Naive B cell (primary cell): ENCODE results near the gene BIRC2. TPM values are rescaled to one million over a fixed set of nuclear protein-coding genes. Genes with fewer than 3 reads are reported as not detected.

Experiments
- ATAC-seq, 2 donors: fragments of 150-1000 bp; cut with Tn5 transposase; 2 replicates each; pipeline ENCODE4 v1.10.0; 2021; ENCODE audit warnings: low read depth in 2 of 2, mild to moderate bottlenecking in 2 of 2, moderate library complexity in 2 of 2
- DNase-seq: peaks from one replicate; pipeline ENCODE4 v3.0.0; 2022
- H3K27ac Mint-ChIP-seq, 6 donors: one replicate each; pipeline ENCODE4 v1.8.0; 2020 to 2022; ENCODE audit warnings: mild to moderate bottlenecking in 6 of 6, mixed read lengths in 6 of 6, moderate library complexity in 5 of 6, inconsistent platforms in 2 of 6
- H3K27me3 Mint-ChIP-seq, 3 donors: one replicate each; pipeline ENCODE4 v1.8.0; 2021 to 2022; ENCODE audit warnings: mixed read lengths in 3 of 3, mild to moderate bottlenecking in 1 of 3
- H3K36me3 Mint-ChIP-seq, 2 donors: one replicate each; pipeline ENCODE4 v1.8.0; 2020 to 2022; ENCODE audit warnings: mixed read lengths in 2 of 2, inconsistent platforms in 1 of 2, mild to moderate bottlenecking in 1 of 2
- H3K4me1 Mint-ChIP-seq, 3 donors: one replicate each; pipeline ENCODE4 v1.8.0; 2020 to 2022; ENCODE audit warnings: mixed read lengths in 3 of 3, inconsistent platforms in 1 of 3, mild to moderate bottlenecking in 1 of 3, moderate library complexity in 1 of 3
- H3K4me3 Mint-ChIP-seq, 8 donors: one replicate each; pipeline ENCODE4 v1.8.0; 2020 to 2022; ENCODE audit warnings: mild to moderate bottlenecking in 8 of 8, mixed read lengths in 8 of 8, moderate library complexity in 8 of 8, inconsistent platforms in 2 of 8
- H3K9me3 Mint-ChIP-seq, 7 donors: one replicate each; pipeline ENCODE4 v1.8.0; 2020 to 2022; ENCODE audit warnings: mixed read lengths in 7 of 7, mild to moderate bottlenecking in 5 of 7, inconsistent platforms in 2 of 7, moderate library complexity in 1 of 7
- polyA plus RNA-seq, 6 donors: library from polyadenylated mRNA; unstranded; fragments of 300-500 nt; fragmentation: Illumina TruSeq; gene quantifications; one replicate each; pipeline ENCODE4 v1.2.3, GENCODE V29; 2021; ENCODE audit warnings: low read depth in 6 of 6

BIRC2 gene
- polyA plus RNA-seq, 6 donors from 2014 or later, result 28.2 to 43.9 (median 35.6) TPM

DNA sequence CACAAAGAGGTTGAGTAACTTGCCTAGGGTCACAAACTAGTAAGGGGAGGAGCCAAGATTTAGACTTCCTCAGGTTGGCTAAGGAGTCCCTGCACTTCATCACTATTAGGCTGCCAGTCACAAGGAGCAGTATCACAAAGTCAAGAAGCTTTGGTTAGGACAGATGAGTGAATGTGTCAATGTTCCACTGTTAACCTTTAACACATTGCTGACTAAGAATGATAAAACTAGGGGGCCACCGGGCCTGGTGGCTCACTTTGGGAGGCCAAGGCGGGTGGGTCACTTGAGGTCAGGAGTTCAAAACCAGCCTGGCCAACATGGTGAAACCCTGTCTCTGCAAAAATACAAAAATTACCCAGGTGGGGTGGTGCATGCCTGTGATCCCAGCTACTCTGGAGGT, 73.5 kb downstream of the BIRC2 start:
- Mint-ChIP-seq H3K27ac (peak overlapping the region in 2 of 6 donors; percentile 81 to 87), H3K4me1 (peaks cover 57 to 76% (median 70%) of the 10 kb centered on the region in 3 donors), H3K9me3 (peaks cover 0 to 24% (median 10%) of the 10 kb centered on the region in 7 donors), H3K4me3 (no peak overlapping the region), H3K27me3 (no peaks in the 10 kb centered on the region), H3K36me3 (peaks cover 24 to 26% of the 10 kb centered on the region in 2 donors)
- ATAC-seq, result no peak
- DNase-seq, result no peak

DNA sequence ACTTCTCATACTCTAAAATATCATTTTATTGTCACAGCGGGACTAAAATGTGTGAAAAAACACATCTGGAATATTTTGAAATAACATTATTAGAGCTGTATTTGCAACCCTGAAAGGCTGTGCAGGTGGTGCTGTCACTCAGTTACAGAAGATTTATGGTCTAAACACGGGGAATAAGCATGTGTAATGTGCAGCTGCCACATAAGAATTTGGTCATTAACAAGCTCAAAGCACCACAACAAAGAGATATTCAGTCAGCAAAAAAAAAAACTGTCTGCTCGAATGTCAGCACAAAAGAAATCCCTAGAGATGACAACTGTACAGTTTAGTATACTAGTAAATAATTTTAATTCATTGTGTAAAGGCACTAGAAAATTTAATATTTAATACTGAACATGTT, 74.2 kb downstream of the BIRC2 start:
- ATAC-seq, result no peak
- peaks cover 0 to 20% (median 6%) of the 10 kb centered on the region in 7 donors for H3K9me3 Mint-ChIP-seq
- peaks cover 53 to 73% (median 70%) of the 10 kb centered on the region in 3 donors for H3K4me1 Mint-ChIP-seq
- no peaks in the 10 kb centered on the region for H3K27me3 Mint-ChIP-seq
- H3K27ac Mint-ChIP-seq, result peak overlapping the region in 2 of 6 donors; percentile 81 to 87
- H3K36me3 Mint-ChIP-seq, result peaks cover 24 to 26% of the 10 kb centered on the region in 2 donors
- no peak for DNase-seq
- H3K4me3 Mint-ChIP-seq, result no peak overlapping the region

DNA sequence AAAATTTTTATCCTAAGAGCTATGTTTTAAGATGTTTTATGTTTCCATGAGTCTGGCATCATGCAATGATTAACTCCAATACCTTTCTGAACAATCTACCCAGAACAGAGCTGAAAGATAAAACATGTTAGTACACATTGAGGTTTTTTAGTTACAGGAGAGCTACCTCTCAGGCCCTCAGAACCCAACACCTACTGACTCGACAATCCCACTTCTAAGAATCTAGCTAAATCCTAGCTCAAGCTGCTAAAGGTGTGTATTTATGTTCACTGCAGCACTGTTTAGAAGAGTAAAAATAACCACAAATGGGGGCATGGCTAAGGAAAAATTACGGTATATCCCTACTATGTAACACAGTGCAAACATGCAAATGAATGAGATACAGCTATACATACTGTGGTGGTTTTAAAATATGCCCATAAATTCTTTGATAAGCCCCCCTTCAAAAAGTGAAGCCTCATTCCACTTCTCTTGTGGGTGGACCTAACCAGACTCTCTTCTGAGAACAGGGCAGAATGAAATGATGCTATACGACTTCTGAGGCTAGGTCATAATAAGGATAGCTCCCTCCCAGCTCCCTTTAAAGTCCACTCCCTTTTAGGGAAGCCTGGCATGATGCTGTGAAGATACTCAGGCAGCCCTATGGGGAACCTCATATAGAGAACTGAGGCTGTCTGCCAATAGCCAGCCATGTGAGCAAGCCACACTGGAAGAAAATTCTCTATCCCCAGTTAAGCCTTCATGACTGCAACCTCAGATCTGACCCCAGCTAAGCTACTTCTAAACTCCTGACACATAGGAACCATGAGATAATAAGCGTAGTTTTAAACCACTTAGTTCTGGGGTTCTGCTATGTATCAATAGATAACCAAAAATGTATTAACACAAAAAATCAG, 76.1 kb downstream of the BIRC2 start:
- Mint-ChIP-seq H3K36me3 (peaks cover 17 to 22% of the 10 kb centered on the region in 2 donors), H3K4me1 (peaks cover 43 to 63% (median 58%) of the 10 kb centered on the region in 3 donors), H3K27me3 (no peaks in the 10 kb centered on the region), H3K4me3 (peak overlapping the region in 1 of 8 donors; percentile 29), H3K27ac (peak overlapping the region in 4 of 6 donors; percentile 7 to 52 (median 23)), H3K9me3 (peaks cover 0 to 8% (median 2%) of the 10 kb centered on the region in 7 donors)
- ATAC-seq (peak in 1 of 2 donors; percentile 30), DNase-seq (no peak)

DNA sequence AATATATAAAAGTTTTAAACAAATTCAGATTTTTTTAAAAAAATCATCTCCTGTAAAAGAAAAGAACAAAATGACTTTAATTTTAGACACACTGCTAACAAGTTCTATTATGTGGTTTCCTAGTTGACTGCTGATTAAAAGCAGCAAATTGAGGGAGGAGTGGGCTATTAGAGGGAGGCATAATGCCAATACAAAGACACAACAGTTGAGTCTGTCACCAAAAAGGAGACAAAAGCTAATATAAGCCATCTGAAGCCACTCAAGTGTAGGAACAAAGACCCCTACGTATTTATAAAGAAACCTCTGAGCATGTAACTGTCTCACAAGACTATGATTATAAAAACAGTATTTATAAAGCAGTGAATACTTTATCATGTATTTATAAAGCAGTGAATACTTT, 76.9 kb downstream of the BIRC2 start:
- Mint-ChIP-seq H3K27ac (peak overlapping the region in 1 of 6 donors; percentile 20), H3K4me1 (peaks cover 39 to 64% (median 58%) of the 10 kb centered on the region in 3 donors), H3K27me3 (no peaks in the 10 kb centered on the region), H3K9me3 (peaks cover 0 to 3% (median 0%) of the 10 kb centered on the region in 7 donors), H3K36me3 (peaks cover 8 to 15% of the 10 kb centered on the region in 2 donors), H3K4me3 (no peak overlapping the region)
- ATAC-seq (no peak), DNase-seq (no peak)

DNA sequence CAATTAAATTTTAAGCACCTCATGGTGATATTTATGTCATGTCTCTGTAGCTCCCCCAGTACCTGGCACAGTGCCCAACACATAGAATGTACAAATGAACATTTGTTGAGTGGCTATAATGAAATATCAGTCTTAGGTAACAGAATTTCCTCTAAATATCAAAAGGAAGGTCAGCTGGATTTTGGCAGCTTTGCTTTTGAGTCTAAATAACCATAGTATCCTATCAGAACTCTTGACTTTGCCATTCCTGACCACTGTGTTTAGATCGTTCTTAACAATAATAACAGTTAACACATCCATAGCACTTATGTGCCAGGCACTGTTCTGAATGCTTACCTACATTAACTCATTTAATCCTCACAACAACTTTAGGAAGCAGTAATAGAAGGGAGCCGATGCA, 79.0 kb downstream of the BIRC2 start:
- Mint-ChIP-seq H3K4me1 (peaks cover 52 to 68% (median 59%) of the 10 kb centered on the region in 3 donors), H3K4me3 (no peak overlapping the region), H3K27me3 (no peaks in the 10 kb centered on the region), H3K36me3 (peaks cover 4 to 15% of the 10 kb centered on the region in 2 donors), H3K9me3 (no peaks in the 10 kb centered on the region), H3K27ac (peak overlapping the region in 3 of 6 donors; percentile 51 to 70 (median 54))
- no peak for DNase-seq
- no peak for ATAC-seq

DNA sequence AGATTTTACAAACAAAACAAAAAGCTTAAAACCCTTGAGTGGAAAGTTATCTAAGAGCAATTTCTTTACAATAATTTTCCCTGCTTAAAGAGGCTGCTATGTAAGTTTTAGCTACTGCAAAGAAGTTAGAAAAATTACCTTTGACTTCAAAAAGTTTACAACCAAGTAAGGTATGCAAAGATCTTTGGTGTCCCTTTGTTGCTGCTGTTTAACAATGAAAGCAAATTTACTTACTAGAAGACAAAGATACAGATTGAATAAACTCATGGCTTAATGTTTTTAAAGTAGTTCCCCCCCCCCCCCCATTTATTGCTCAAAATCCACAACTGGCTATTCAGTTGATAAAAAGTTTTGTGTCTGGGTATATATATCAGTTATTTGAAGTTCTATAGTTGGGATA, 79.6 kb downstream of the BIRC2 start:
- no peaks in the 10 kb centered on the region for H3K9me3 Mint-ChIP-seq
- peaks cover 4 to 15% of the 10 kb centered on the region in 2 donors for H3K36me3 Mint-ChIP-seq
- ATAC-seq (no peak), DNase-seq (no peak)
- peak overlapping the region in 2 of 6 donors; percentile 70 to 89 for H3K27ac Mint-ChIP-seq
- H3K27me3 Mint-ChIP-seq, result no peaks in the 10 kb centered on the region
- H3K4me3 Mint-ChIP-seq, result no peak overlapping the region
- H3K4me1 Mint-ChIP-seq, result peaks cover 56 to 74% (median 61%) of the 10 kb centered on the region in 3 donors

DNA sequence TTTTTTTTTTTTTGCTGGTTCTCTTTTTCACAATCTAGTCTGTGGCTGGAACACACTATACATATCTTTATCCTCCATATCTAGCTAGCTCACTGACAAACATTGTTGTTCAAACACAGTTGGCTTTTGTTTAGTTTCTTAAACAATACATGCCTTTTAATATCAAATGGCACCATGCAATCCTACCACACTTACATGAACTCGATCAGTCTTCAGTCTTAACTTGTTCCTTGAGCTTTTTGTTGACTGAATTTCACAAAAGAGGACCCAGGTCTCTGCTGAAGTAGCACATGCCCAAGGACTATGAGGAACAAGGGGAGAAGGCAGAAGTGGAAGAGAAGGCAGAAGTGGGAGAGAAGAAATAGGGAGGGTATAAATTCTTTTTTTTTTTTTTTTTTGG, 80.1 kb downstream of the BIRC2 start:
- peak overlapping the region in 5 of 6 donors; percentile 29 to 94 (median 69) for H3K27ac Mint-ChIP-seq
- no peaks in the 10 kb centered on the region for H3K27me3 Mint-ChIP-seq
- H3K4me1 Mint-ChIP-seq, result peaks cover 57 to 76% (median 66%) of the 10 kb centered on the region in 3 donors
- DNase-seq (no peak), ATAC-seq (no peak)
- H3K4me3 Mint-ChIP-seq, result peak overlapping the region in 1 of 8 donors; percentile 6
- peaks cover under 1 to 4% (median 3%) of the 10 kb centered on the region in 7 donors for H3K9me3 Mint-ChIP-seq
- H3K36me3 Mint-ChIP-seq, result peaks cover 7 to 20% of the 10 kb centered on the region in 2 donors

Other genes with a start within 250 kb of the BIRC2 start
- not detected for gene YAP1, start 236.8 kb upstream of the BIRC2 start, polyA plus RNA-seq
- gene BIRC3, start 29.7 kb upstream of the BIRC2 start, polyA plus RNA-seq, result 100 to 1,000 TPM; 181 to 263 (median 232) TPM
- gene TMEM123, start 105.6 kb downstream of the BIRC2 start, polyA plus RNA-seq, result 100 to 1,000 TPM; 429 to 518 (median 477) TPM
- gene MMP7, start 183.5 kb downstream of the BIRC2 start, polyA plus RNA-seq, result under 1 TPM in 2 of 6 donors, not detected in 4; 0.32 to 0.36 TPM